WTC11 (cell line): ENCODE measurements around the gene ITPK1. TPM values are rescaled to one million over a fixed set of nuclear protein-coding genes. Genes with fewer than 3 reads are reported as not detected.

ENCODE experiments used
- ATAC-seq: fragments of 200-7000 bp; cut with Tn5 transposase; 2 replicates; pipeline ENCODE4 v1.10.0; 2021; ENCODE audit warnings: mild to moderate bottlenecking, moderate library complexity
- CTCF ChIA-PET: fragments of 300-600 bp; sonication (Branson Sonifier 250); formaldehyde crosslinking; loops from one replicate; lab custom pipeline; 2021; ENCODE audit warnings: antibody characterized with exemption; lab: Charles Lee
- POLR2A ChIA-PET: fragments of 350-600 bp; sonication (Branson Sonifier 250); formaldehyde crosslinking; loops from one replicate; lab custom pipeline; 2021; ENCODE audit warnings: antibody characterized with exemption; lab: Charles Lee
- DNase-seq: peaks from one replicate; pipeline ENCODE4 v3.0.0; 2021; ENCODE audit warnings: low spot score
- H3K27ac Mint-ChIP-seq: 2 replicates; pipeline ENCODE4 v1.8.0; 2021; ENCODE audit warnings: mixed read lengths
- H3K27me3 Mint-ChIP-seq: 2 replicates; pipeline ENCODE4 v1.8.0; 2021; ENCODE audit warnings: low read depth, mild to moderate bottlenecking, moderate library complexity, mixed read lengths
- H3K36me3 Mint-ChIP-seq: 2 replicates; pipeline ENCODE4 v1.8.0; 2021; ENCODE audit warnings: mixed read lengths
- H3K4me1 Mint-ChIP-seq: 2 replicates; pipeline ENCODE4 v1.8.0; 2022; ENCODE audit warnings: mixed read lengths
- H3K4me3 Mint-ChIP-seq: 2 replicates; pipeline ENCODE4 v1.8.0; 2021; ENCODE audit warnings: mild to moderate bottlenecking, moderate library complexity, mixed read lengths
- H3K9me3 Mint-ChIP-seq: 2 replicates; pipeline ENCODE4 v1.8.0; 2021; ENCODE audit warnings: mixed read lengths
- AFF4 ChIP-seq: sonication (generic); formaldehyde crosslinking; IDR thresholded peaks from 2 replicates; pipeline ENCODE4 v1.8.1; 2023; ENCODE audit warnings: mild to moderate bottlenecking, missing genetic modification reagents, borderline replicate concordance
- CREB1 ChIP-seq: sonication (generic); formaldehyde crosslinking; IDR thresholded peaks from 2 replicates; pipeline ENCODE4 v1.8.0; 2023; ENCODE audit warnings: mild to moderate bottlenecking, missing genetic modification reagents
- ELF4 ChIP-seq: sonication (generic); formaldehyde crosslinking; IDR thresholded peaks from 2 replicates; pipeline ENCODE4 v1.8.1; 2022; ENCODE audit warnings: low read depth, mild to moderate bottlenecking, moderate library complexity, missing genetic modification reagents
- EMX1 ChIP-seq: fragments of 250-450 bp; sonication (Bioruptor Pico); IDR thresholded peaks from 2 replicates; pipeline ENCODE4 v1.8.0; 2021; ENCODE audit warnings: mild to moderate bottlenecking
- FOXK1 ChIP-seq: sonication (generic); formaldehyde crosslinking; IDR thresholded peaks from 2 replicates; pipeline ENCODE4 v1.8.0; 2022; ENCODE audit warnings: mild to moderate bottlenecking, moderate library complexity, missing genetic modification reagents
- FOXP1 ChIP-seq: sonication (generic); formaldehyde crosslinking; IDR thresholded peaks from 2 replicates; pipeline ENCODE4 v1.8.0; 2022; ENCODE audit warnings: missing genetic modification reagents, mild to moderate bottlenecking, moderate library complexity, borderline replicate concordance
- FOXP4 ChIP-seq: sonication (generic); formaldehyde crosslinking; IDR thresholded peaks from 2 replicates; pipeline ENCODE4 v1.8.0; 2022; ENCODE audit warnings: mild to moderate bottlenecking, missing genetic modification reagents
- GTF2I ChIP-seq: fragments of 250-450 bp; sonication (Bioruptor Pico); conservative IDR thresholded peaks from 2 replicates; pipeline ENCODE4 v1.4.0; 2021; ENCODE audit warnings: mild to moderate bottlenecking
- NFYB ChIP-seq: sonication (generic); formaldehyde crosslinking; conservative IDR thresholded peaks from 2 replicates; pipeline ENCODE4 v1.8.0; 2022; ENCODE audit warnings: low read depth, missing genetic modification reagents
- NR1H2 ChIP-seq: sonication (generic); formaldehyde crosslinking; IDR thresholded peaks from 2 replicates; pipeline ENCODE4 v1.9.0; 2021; ENCODE audit warnings: mild to moderate bottlenecking, moderate library complexity, missing genetic modification reagents
- NR2C2 ChIP-seq: sonication (generic); formaldehyde crosslinking; IDR thresholded peaks from 2 replicates; pipeline ENCODE4 v1.8.0; 2022; ENCODE audit warnings: mild to moderate bottlenecking, missing genetic modification reagents
- PRRX2 ChIP-seq: fragments of 250-450 bp; sonication (Bioruptor Pico); IDR thresholded peaks from 2 replicates; pipeline ENCODE4 v1.8.0; 2021; ENCODE audit warnings: mild to moderate bottlenecking
- TEAD4 ChIP-seq: sonication (generic); formaldehyde crosslinking; IDR thresholded peaks from 2 replicates; pipeline ENCODE4 v1.8.0; 2022; ENCODE audit warnings: mild to moderate bottlenecking, missing genetic modification reagents
- ZNF219 ChIP-seq: sonication (generic); formaldehyde crosslinking; IDR thresholded peaks from 2 replicates; pipeline ENCODE4 v1.8.0; 2023; ENCODE audit warnings: missing genetic modification reagents, mild to moderate bottlenecking, borderline replicate concordance
- total RNA-seq: library from RNA; stranded (reverse); gene quantifications from 3 replicates; pipeline ENCODE4 v1.2.3, GENCODE V29; 2021
- TF ChIP-seq, protein P1 (sequence below): sonication (generic); formaldehyde crosslinking; IDR thresholded peaks from 2 replicates; pipeline ENCODE4 v1.8.0; 2023; ENCODE audit warnings: missing genetic modification reagents
- TF ChIP-seq, protein P2 (sequence below): fragments of 200-600 bp; IDR thresholded peaks from 2 replicates; pipeline ENCODE4 v1.8.0; 2022; ENCODE audit warnings: antibody characterized with exemption
- TF ChIP-seq, protein P3 (sequence below): sonication (generic); formaldehyde crosslinking; IDR thresholded peaks from 2 replicates; pipeline ENCODE4 v1.8.1; 2023; ENCODE audit warnings: mild to moderate bottlenecking, moderate library complexity, missing genetic modification reagents

ITPK1 gene
- total RNA-seq, 1 experiment from 2014 or later: 144 TPM

DNA sequence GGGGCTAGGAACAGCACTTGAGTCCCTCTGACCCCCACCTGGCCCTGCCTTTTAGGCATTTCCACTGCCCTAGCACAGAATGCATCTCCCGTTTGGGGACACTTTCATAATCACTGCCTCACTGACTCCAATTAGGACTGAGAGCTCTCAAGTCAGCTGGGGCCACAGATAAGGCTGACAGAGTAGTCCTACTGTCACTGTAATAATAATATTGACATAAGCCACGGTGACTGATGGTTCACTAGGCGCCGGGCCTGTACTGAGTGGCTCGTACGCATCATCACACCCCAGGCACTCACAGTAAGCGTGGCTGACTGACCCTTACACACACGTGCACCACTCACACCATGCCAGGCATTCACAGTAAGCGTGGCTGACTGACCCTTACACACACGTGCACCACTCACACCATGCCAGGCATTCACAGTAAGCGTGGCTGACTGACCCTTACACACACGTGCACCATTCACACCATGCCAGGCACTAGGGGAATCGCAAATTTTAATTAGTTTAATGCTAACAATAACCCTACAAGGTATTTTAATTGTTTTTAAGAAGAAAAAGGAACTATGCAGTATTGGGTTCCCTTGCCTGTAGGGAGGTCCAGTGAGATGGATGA, 105.1 kb downstream of the ITPK1 start:
- Mint-ChIP-seq H3K27ac (no peak overlapping the region), H3K4me3 (no peak overlapping the region), H3K36me3 (peaks cover 3% of the 10 kb centered on the region; the same call in 1 of the 2 replicates), H3K4me1 (peaks cover 23% of the 10 kb centered on the region), H3K27me3 (no peaks in the 10 kb centered on the region), H3K9me3 (no peaks in the 10 kb centered on the region)
- CTCF ChIA-PET: interaction anchor here (1.2 to 2.6 kb wide), 3 partner anchors 12 to 122 kb away, joined by 3 to 6 read pairs (median 5); no protein-coding TSS in a partner anchor
- POLR2A ChIA-PET: no interaction called here
- no peak for ATAC-seq
- TF ChIP-seq, protein P1, sequence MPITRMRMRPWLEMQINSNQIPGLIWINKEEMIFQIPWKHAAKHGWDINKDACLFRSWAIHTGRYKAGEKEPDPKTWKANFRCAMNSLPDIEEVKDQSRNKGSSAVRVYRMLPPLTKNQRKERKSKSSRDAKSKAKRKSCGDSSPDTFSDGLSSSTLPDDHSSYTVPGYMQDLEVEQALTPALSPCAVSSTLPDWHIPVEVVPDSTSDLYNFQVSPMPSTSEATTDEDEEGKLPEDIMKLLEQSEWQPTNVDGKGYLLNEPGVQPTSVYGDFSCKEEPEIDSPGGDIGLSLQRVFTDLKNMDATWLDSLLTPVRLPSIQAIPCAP (CRISPR knock-in tag): no peak
- TF ChIP-seq ELF4 (CRISPR knock-in tag) (no peak), NR2C2 (no peak), NFYB (CRISPR knock-in tag) (no peak), AFF4 (CRISPR knock-in tag) (no peak), FOXP4 (no peak), TEAD4 (CRISPR knock-in tag) (no peak), FOXK1 (CRISPR knock-in tag) (no peak), PRRX2 (CRISPR knock-in tag) (no peak), ZNF219 (CRISPR knock-in tag) (no peak), NR1H2 (no peak), EMX1 (CRISPR knock-in tag) (no peak), GTF2I (CRISPR knock-in tag) (no peak), CREB1 (CRISPR knock-in tag) (no peak), FOXP1 (CRISPR knock-in tag) (no peak)
- TF ChIP-seq, protein P2, sequence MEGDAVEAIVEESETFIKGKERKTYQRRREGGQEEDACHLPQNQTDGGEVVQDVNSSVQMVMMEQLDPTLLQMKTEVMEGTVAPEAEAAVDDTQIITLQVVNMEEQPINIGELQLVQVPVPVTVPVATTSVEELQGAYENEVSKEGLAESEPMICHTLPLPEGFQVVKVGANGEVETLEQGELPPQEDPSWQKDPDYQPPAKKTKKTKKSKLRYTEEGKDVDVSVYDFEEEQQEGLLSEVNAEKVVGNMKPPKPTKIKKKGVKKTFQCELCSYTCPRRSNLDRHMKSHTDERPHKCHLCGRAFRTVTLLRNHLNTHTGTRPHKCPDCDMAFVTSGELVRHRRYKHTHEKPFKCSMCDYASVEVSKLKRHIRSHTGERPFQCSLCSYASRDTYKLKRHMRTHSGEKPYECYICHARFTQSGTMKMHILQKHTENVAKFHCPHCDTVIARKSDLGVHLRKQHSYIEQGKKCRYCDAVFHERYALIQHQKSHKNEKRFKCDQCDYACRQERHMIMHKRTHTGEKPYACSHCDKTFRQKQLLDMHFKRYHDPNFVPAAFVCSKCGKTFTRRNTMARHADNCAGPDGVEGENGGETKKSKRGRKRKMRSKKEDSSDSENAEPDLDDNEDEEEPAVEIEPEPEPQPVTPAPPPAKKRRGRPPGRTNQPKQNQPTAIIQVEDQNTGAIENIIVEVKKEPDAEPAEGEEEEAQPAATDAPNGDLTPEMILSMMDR: no peak
- TF ChIP-seq, protein P3, sequence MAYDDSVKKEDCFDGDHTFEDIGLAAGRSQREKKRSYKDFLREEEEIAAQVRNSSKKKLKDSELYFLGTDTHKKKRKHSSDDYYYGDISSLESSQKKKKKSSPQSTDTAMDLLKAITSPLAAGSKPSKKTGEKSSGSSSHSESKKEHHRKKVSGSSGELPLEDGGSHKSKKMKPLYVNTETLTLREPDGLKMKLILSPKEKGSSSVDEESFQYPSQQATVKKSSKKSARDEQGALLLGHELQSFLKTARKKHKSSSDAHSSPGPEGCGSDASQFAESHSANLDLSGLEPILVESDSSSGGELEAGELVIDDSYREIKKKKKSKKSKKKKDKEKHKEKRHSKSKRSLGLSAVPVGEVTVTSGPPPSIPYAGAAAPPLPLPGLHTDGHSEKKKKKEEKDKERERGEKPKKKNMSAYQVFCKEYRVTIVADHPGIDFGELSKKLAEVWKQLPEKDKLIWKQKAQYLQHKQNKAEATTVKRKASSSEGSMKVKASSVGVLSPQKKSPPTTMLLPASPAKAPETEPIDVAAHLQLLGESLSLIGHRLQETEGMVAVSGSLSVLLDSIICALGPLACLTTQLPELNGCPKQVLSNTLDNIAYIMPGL (CRISPR knock-in tag): no peak
- DNase-seq: no peak
